GM19351 (cell line): ENCODE data around the gene RASGEF1B.

ENCODE experiments used
- ATAC-seq: cut with Tn5 transposase; IDR thresholded peaks from one replicate; pipeline ENCODE4 v1.9.1; 2021; ENCODE audit warnings: mild to moderate bottlenecking, moderate library complexity; ENCODE audit not compliant: unreplicated experiment

The RASGEF1B gene

GRCh38 chr4:81404294-81404693, 67.4 kb downstream of the RASGEF1B start:
- ATAC-seq = no peak

- ATAC-seq = no peak
Observed at GRCh38 chr4:81399306-81400086, 72.2 kb downstream of the RASGEF1B start.

- no peak for ATAC-seq
Observed at GRCh38 chr4:81398379-81398778, 73.3 kb downstream of the RASGEF1B start.

GRCh38 chr4:81397635-81398034, 74.1 kb downstream of the RASGEF1B start:
- ATAC-seq = no peak

GRCh38 chr4:81395239-81395638, 76.5 kb downstream of the RASGEF1B start:
- ATAC-seq = no peak

GRCh38 chr4:81392164-81392563, 79.5 kb downstream of the RASGEF1B start:
- no peak for ATAC-seq

- ATAC-seq = no peak
Observed at GRCh38 chr4:81389720-81390119, 82.0 kb downstream of the RASGEF1B start.

GRCh38 chr4:81380437-81380836, 91.3 kb downstream of the RASGEF1B start:
- ATAC-seq = no peak

GRCh38 chr4:81378386-81378785, 93.3 kb downstream of the RASGEF1B start:
- no peak for ATAC-seq

GRCh38 chr4:81377191-81377590, 94.5 kb downstream of the RASGEF1B start:
- ATAC-seq = no peak

GRCh38 chr4:81376720-81377119, 95.0 kb downstream of the RASGEF1B start:
- ATAC-seq = no peak
